NCI-H2029 treated with DMSO at 0.1 percent for 48 hours (cell line): ENCODE measurements around the gene ABHD3.
"Not testable (repeated sequence)": the region's sequence is repeated elsewhere in the genome, so short reads cannot be mapped to it uniquely, and the experiment has no call there.

Source experiments
- DNase-seq: peaks from one replicate; lab custom pipeline; 2025; lab: John Stamatoyannopoulos, UW

The ABHD3 gene

GRCh38 chr18:21704603-21705364 is at the start of gene ABHD3:
Gene ABHD3 (minus strand): TSS chr18:21704774. CDS start chr18:21704665, 109 bp downstream.
- DNase-seq = peak; percentile 29

- DNase-seq = no peak
Measured at GRCh38 chr18:21747764-21748693, 43.5 kb upstream of the ABHD3 start.

GRCh38 chr18:21747268-21747667 is 42.7 kb upstream of the ABHD3 start:
- DNase-seq = no peak

GRCh38 chr18:21745231-21745630 is 40.7 kb upstream of the ABHD3 start:
- DNase-seq = no peak

- DNase-seq = no peak
Measured at GRCh38 chr18:21743166-21743832, 38.7 kb upstream of the ABHD3 start.

- DNase-seq = no peak
Measured at GRCh38 chr18:21742315-21742687, 37.7 kb upstream of the ABHD3 start.

GRCh38 chr18:21741562-21742314 is 37.2 kb upstream of the ABHD3 start:
- DNase-seq = no peak

- DNase-seq = no peak
Measured at GRCh38 chr18:21741312-21741561, 36.7 kb upstream of the ABHD3 start.

GRCh38 chr18:21740538-21741311 is 36.2 kb upstream of the ABHD3 start, which contains the start of gene MIB1:
Gene MIB1 (plus strand): TSS chr18:21740792. CDS start chr18:21741584, 792 bp downstream.
- peak; percentile 78 for DNase-seq

- no peak for DNase-seq
Measured at GRCh38 chr18:21739604-21740537, 35.3 kb upstream of the ABHD3 start.

GRCh38 chr18:21736926-21737325 is 32.4 kb upstream of the ABHD3 start:
- not testable (repeated sequence) for DNase-seq

- DNase-seq = no peak
Measured at GRCh38 chr18:21735452-21736015, 31.0 kb upstream of the ABHD3 start.

- DNase-seq = no peak
Measured at GRCh38 chr18:21733011-21733410, 28.4 kb upstream of the ABHD3 start.

- DNase-seq = no peak
Measured at GRCh38 chr18:21727702-21728101, 23.1 kb upstream of the ABHD3 start.

- no peak for DNase-seq
Measured at GRCh38 chr18:21725201-21725600, 20.6 kb upstream of the ABHD3 start.

- no peak for DNase-seq
Measured at GRCh38 chr18:21722687-21723086, 18.1 kb upstream of the ABHD3 start.

- DNase-seq = no peak
Measured at GRCh38 chr18:21714474-21714873, 9.9 kb upstream of the ABHD3 start.

- DNase-seq = not testable (repeated sequence)
Measured at GRCh38 chr18:21707130-21707529, 2.6 kb upstream of the ABHD3 start.

GRCh38 chr18:21706386-21706865 is 1.9 kb upstream of the ABHD3 start:
- no peak for DNase-seq
